Measurements from ENCODE around the gene CFAP210. TPM values are rescaled to one million over a fixed set of nuclear protein-coding genes. Genes with fewer than 3 reads are reported as not detected.
"Not testable (repeated sequence)": the region's sequence is repeated elsewhere in the genome, so short reads cannot be mapped to it uniquely, and the experiment has no call there.

Gene CFAP210
- total and polyA plus RNA-seq, 4 donors: 0.02 to 0.42 (median 0.21) TPM

- TF ChIP-seq FOXA1 (IDR thresholded peaks at IDR 0.05) (no peak), JUND (IDR thresholded peaks at IDR 0.05) (no peak), MAX (IDR thresholded peaks at IDR 0.05) (no peak), RAD21 (IDR thresholded peaks at IDR 0.05) (no peak), ZBTB33 (IDR thresholded peaks at IDR 0.05) (no peak), SP1 (IDR thresholded peaks at IDR 0.05) (no peak), HNF4A (conservative IDR thresholded peaks at IDR 0.05) (no peak)
- H3K36me3 ChIP-seq (ENCODE audit: control insufficient read depth in 4 of 4, insufficient read depth in 3 of 4, low read depth in 1 of 4, low read length in 3 of 4): peaks cover 3 to 33% (median 24%) of the 10 kb centered on the region in 4 donors
- H3K4me3 ChIP-seq (ENCODE audit: low read depth in 1 of 3, low read length in 3 of 3): no peak overlapping the region
- no peaks in the 10 kb centered on the region for H3K27me3 ChIP-seq (ENCODE audit: control insufficient read depth in 4 of 4, insufficient read depth in 4 of 4, low read length in 3 of 4)
- H3K27ac ChIP-seq (ENCODE audit: low read depth in 1 of 2, low read length in 2 of 2): no peak overlapping the region
- no peak for DNase-seq (ENCODE audit: low spot score)
- 62% methylated on average over 3 of the region's 3 CpGs for whole genome bisulfite sequencing
- H3K9ac ChIP-seq (ENCODE audit: low read depth in 1 of 2, low read length in 2 of 2): no peak overlapping the region
- H3K9me3 ChIP-seq (ENCODE audit: control insufficient read depth in 4 of 4, low read length in 3 of 4): no peaks in the 10 kb centered on the region
- H3K4me1 ChIP-seq (ENCODE audit: control insufficient read depth in 4 of 4, insufficient read depth in 4 of 4, low read length in 3 of 4): no peaks in the 10 kb centered on the region
Measured at GRCh38 chr2:169619946-169620345, 74.3 kb downstream of the CFAP210 start.

- H3K4me1 ChIP-seq (ENCODE audit: control insufficient read depth in 4 of 4, insufficient read depth in 4 of 4, low read length in 3 of 4); H3K9me3 ChIP-seq (ENCODE audit: control insufficient read depth in 4 of 4, low read length in 3 of 4); DNase-seq (ENCODE audit: low spot score); H3K27me3 ChIP-seq (ENCODE audit: control insufficient read depth in 4 of 4, insufficient read depth in 4 of 4, low read length in 3 of 4); H3K27ac ChIP-seq (ENCODE audit: low read depth in 1 of 2, low read length in 2 of 2); H3K9ac ChIP-seq (ENCODE audit: low read depth in 1 of 2, low read length in 2 of 2); H3K4me3 ChIP-seq (ENCODE audit: low read depth in 1 of 3, low read length in 3 of 3): not testable (repeated sequence)
- peaks cover 5 to 37% (median 35%) of the 10 kb centered on the region in 4 donors for H3K36me3 ChIP-seq (ENCODE audit: control insufficient read depth in 4 of 4, insufficient read depth in 3 of 4, low read depth in 1 of 4, low read length in 3 of 4)
- 97% methylated on average over 1 of the region's 1 CpG for WGBS
Measured at GRCh38 chr2:169615982-169616381, 78.2 kb downstream of the CFAP210 start.

- H3K36me3 ChIP-seq (ENCODE audit: control insufficient read depth in 4 of 4, insufficient read depth in 3 of 4, low read depth in 1 of 4, low read length in 3 of 4): peaks cover 7 to 52% (median 43%) of the 10 kb centered on the region in 4 donors
- no peak for TF ChIP-seq HNF4A (conservative IDR thresholded peaks at IDR 0.05)
- TF ChIP-seq CTCF (IDR thresholded peaks at IDR 0.05; ENCODE audit: low read depth, low read length, missing input control): no peak
- no peak for TF ChIP-seq HNF4G (IDR thresholded peaks at IDR 0.05)
- TF ChIP-seq ATF3 (IDR thresholded peaks at IDR 0.05): no peak
- TF ChIP-seq REST (IDR thresholded peaks at IDR 0.05): no peak
- TF ChIP-seq RAD21 (IDR thresholded peaks at IDR 0.05): no peak
- TF ChIP-seq GABPA (IDR thresholded peaks at IDR 0.05 in 1 of 2, conservative IDR thresholded peaks at IDR 0.05 in 1 of 2): no peak
- TF ChIP-seq TAF1 (conservative IDR thresholded peaks at IDR 0.05): no peak
- TF ChIP-seq MAX (IDR thresholded peaks at IDR 0.05): no peak
- no peak for TF ChIP-seq JUND (IDR thresholded peaks at IDR 0.05)
- no peak for TF ChIP-seq ZBTB33 (IDR thresholded peaks at IDR 0.05)
- no peak for TF ChIP-seq EGR1 (IDR thresholded peaks at IDR 0.05; ENCODE audit: low read depth in 2 of 2)
- TF ChIP-seq SP1 (IDR thresholded peaks at IDR 0.05): no peak
- H3K9me3 ChIP-seq (ENCODE audit: control insufficient read depth in 4 of 4, low read length in 3 of 4): no peaks in the 10 kb centered on the region
- no peak overlapping the region for H3K4me3 ChIP-seq (ENCODE audit: low read depth in 1 of 3, low read length in 3 of 3)
- H3K9ac ChIP-seq (ENCODE audit: low read depth in 1 of 2, low read length in 2 of 2): no peak overlapping the region
- DNase-seq (ENCODE audit: low spot score): no peak
- no peak overlapping the region for H3K27ac ChIP-seq (ENCODE audit: low read depth in 1 of 2, low read length in 2 of 2)
- no peaks in the 10 kb centered on the region for H3K4me1 ChIP-seq (ENCODE audit: control insufficient read depth in 4 of 4, insufficient read depth in 4 of 4, low read length in 3 of 4)
- H3K27me3 ChIP-seq (ENCODE audit: control insufficient read depth in 4 of 4, insufficient read depth in 4 of 4, low read length in 3 of 4): no peaks in the 10 kb centered on the region
- 92% methylated on average over 2 of the region's 2 CpGs for WGBS
Measured at GRCh38 chr2:169613876-169614275, 80.3 kb downstream of the CFAP210 start.
